Activated CD4-positive, CD25-positive, alpha-beta regulatory T cell treated with anti-CD3 and anti-CD28 coated beads, Interleukin-2, amount 50 U/mL, for 24 hours (primary cell): ENCODE results near the gene TMEM117.
"Not testable (repeated sequence)": the region's sequence is repeated elsewhere in the genome, so short reads cannot be mapped to it uniquely, and the experiment has no call there.

ENCODE experiments used
- ATAC-seq, 2 donors: fragments of 150-1000 bp; cut with Tn5 transposase; one replicate each; pipeline ENCODE4 v1.10.0; 2021; ENCODE audit warnings: mild to moderate bottlenecking in 1 of 2, moderate library complexity in 1 of 2

TMEM117 gene

GRCh38 chr12:44317651-44318126 lies 481.8 kb downstream of the TMEM117 start:
- no peak for ATAC-seq

GRCh38 chr12:44331269-44331668 lies 495.4 kb downstream of the TMEM117 start:
- no peak for ATAC-seq

- no peak for ATAC-seq
Observed at GRCh38 chr12:44334347-44334746, 498.5 kb downstream of the TMEM117 start.

GRCh38 chr12:44335030-44335429 lies 499.1 kb downstream of the TMEM117 start:
- no peak for ATAC-seq

GRCh38 chr12:44336577-44336976 lies 500.7 kb downstream of the TMEM117 start:
- ATAC-seq: no peak

- no peak for ATAC-seq
Observed at GRCh38 chr12:44342371-44342770, 506.5 kb downstream of the TMEM117 start.

GRCh38 chr12:44347145-44347544 lies 511.3 kb downstream of the TMEM117 start:
- ATAC-seq: no peak

- ATAC-seq: no peak
Observed at GRCh38 chr12:44357494-44357893, 521.6 kb downstream of the TMEM117 start.

- no peak for ATAC-seq
Observed at GRCh38 chr12:44358636-44359035, 522.8 kb downstream of the TMEM117 start.

- no peak for ATAC-seq
Observed at GRCh38 chr12:44362947-44363346, 527.1 kb downstream of the TMEM117 start.

GRCh38 chr12:44367136-44367535 lies 531.3 kb downstream of the TMEM117 start:
- no peak for ATAC-seq

- no peak for ATAC-seq
Observed at GRCh38 chr12:44367916-44368315, 532.0 kb downstream of the TMEM117 start.

GRCh38 chr12:44369998-44370397 lies 534.1 kb downstream of the TMEM117 start:
- no peak for ATAC-seq

- no peak for ATAC-seq
Observed at GRCh38 chr12:44370982-44371381, 535.1 kb downstream of the TMEM117 start.

GRCh38 chr12:44372259-44372658 lies 536.4 kb downstream of the TMEM117 start:
- no peak for ATAC-seq

- no peak for ATAC-seq
Observed at GRCh38 chr12:44375694-44376093, 539.8 kb downstream of the TMEM117 start.

GRCh38 chr12:44377443-44378187 lies 541.7 kb downstream of the TMEM117 start:
- ATAC-seq: no peak

GRCh38 chr12:44379113-44379512 lies 543.2 kb downstream of the TMEM117 start:
- ATAC-seq: not testable (repeated sequence)

- no peak for ATAC-seq
Observed at GRCh38 chr12:44379831-44380230, 544.0 kb downstream of the TMEM117 start.

GRCh38 chr12:44380861-44381260 lies 545.0 kb downstream of the TMEM117 start:
- no peak for ATAC-seq

- ATAC-seq: no peak
Observed at GRCh38 chr12:44381341-44381740, 545.5 kb downstream of the TMEM117 start.

GRCh38 chr12:44384136-44384535 lies 548.3 kb downstream of the TMEM117 start:
- no peak for ATAC-seq

GRCh38 chr12:44385964-44386363 lies 550.1 kb downstream of the TMEM117 start:
- ATAC-seq: no peak

GRCh38 chr12:44387581-44387980 lies 551.7 kb downstream of the TMEM117 start:
- no peak for ATAC-seq

- no peak for ATAC-seq
Observed at GRCh38 chr12:44389038-44389437, 553.2 kb downstream of the TMEM117 start.
